Brain microvascular endothelial cell (primary cell): Measurements from ENCODE around the gene SNRPD2.
"Not testable (repeated sequence)": the region's sequence is repeated elsewhere in the genome, so short reads cannot be mapped to it uniquely, and the experiment has no call there.

ENCODE experiments used
- DNase-seq: peaks from one replicate; pipeline ENCODE4 v3.0.0-alpha.2; 2020
- H3K27ac ChIP-seq: fragments of 250-450 bp; sonication (Bioruptor Pico); 2 replicates; pipeline ENCODE4 v1.5.1; 2020; ENCODE audit warnings: mild to moderate bottlenecking, moderate library complexity
- H3K27me3 ChIP-seq: fragments of 250-450 bp; sonication (Bioruptor Pico); replicated peaks from 2 replicates; pipeline ENCODE4 v1.5.1; 2020; ENCODE audit warnings: mild to moderate bottlenecking
- H3K36me3 ChIP-seq: fragments of 250-450 bp; sonication (Bioruptor Pico); replicated peaks from 2 replicates; pipeline ENCODE4 v1.5.1; 2020; ENCODE audit warnings: mild to moderate bottlenecking
- H3K4me3 ChIP-seq: 2 replicates; pipeline ENCODE4 v1.5.1; 2011; ENCODE audit warnings: low read depth, mild to moderate bottlenecking, control low read depth, low read length, moderate library complexity
- in situ Hi-C: cut with HindIII; loops from 2 replicates; pipeline ENCODE4 v1.10.0; 2017; ENCODE audit warnings: low sequenced_read_pairs, low pct_ligation_motif_present
- TF ChIP-seq, protein P1 (sequence below): IDR thresholded peaks from 2 replicates; pipeline ENCODE4 v1.5.1; 2011; ENCODE audit warnings: low read depth, mild to moderate bottlenecking, moderate library complexity, low read length, control low read depth, inconsistent platforms; ENCODE audit errors: missing control alignments

The SNRPD2 gene

DNA sequence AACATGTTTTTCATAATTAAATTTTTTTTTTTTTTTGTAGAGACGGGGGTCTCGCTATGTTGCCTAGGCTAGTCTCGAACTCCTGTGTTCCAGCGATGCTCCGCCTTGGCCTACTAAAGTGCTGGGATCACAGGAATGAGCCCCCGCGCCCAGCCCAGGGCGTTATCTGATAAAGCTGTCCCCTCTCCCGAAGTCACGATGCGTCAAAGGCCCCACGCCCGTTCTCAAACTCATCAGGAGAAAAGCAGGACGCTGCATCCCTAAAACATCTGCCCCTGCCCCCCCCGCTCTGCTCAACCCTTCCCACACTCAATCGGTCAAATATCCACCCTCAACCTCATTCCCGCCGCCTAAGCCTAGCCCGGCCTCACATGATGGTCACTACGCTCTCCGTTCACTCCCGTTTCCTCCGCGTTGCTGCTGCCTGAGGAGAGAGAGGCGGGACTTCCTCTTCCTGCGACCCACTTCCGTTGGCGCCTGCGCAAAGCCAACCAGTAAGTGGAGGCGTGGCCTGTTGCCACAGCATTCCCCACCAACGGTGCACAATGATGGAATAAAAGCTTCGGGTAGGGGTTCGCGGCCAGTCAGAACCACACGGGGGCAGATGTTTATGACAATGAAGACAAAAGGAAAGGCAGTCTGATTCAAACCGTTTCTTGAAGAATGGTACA, at the start of gene SNRPD2:
SNRPD2 (minus strand) TSS at position 438 of the 671 bp plus-strand sequence; CDS start at position 373, 65 bp downstream.
- Histone ChIP-seq H3K4me3 (peak within 1 kb of the TSS; percentile 94), H3K36me3 (peaks cover 21% of the 10 kb centered on the region), H3K27me3 (no peaks in the 10 kb centered on the region), H3K27ac (peak within 1 kb of the TSS; percentile 71)
- DNase-seq, result peak; percentile 94
- TF ChIP-seq, protein P1, sequence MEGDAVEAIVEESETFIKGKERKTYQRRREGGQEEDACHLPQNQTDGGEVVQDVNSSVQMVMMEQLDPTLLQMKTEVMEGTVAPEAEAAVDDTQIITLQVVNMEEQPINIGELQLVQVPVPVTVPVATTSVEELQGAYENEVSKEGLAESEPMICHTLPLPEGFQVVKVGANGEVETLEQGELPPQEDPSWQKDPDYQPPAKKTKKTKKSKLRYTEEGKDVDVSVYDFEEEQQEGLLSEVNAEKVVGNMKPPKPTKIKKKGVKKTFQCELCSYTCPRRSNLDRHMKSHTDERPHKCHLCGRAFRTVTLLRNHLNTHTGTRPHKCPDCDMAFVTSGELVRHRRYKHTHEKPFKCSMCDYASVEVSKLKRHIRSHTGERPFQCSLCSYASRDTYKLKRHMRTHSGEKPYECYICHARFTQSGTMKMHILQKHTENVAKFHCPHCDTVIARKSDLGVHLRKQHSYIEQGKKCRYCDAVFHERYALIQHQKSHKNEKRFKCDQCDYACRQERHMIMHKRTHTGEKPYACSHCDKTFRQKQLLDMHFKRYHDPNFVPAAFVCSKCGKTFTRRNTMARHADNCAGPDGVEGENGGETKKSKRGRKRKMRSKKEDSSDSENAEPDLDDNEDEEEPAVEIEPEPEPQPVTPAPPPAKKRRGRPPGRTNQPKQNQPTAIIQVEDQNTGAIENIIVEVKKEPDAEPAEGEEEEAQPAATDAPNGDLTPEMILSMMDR, result no peak
- in situ Hi-C loops, result no loop called here

DNA sequence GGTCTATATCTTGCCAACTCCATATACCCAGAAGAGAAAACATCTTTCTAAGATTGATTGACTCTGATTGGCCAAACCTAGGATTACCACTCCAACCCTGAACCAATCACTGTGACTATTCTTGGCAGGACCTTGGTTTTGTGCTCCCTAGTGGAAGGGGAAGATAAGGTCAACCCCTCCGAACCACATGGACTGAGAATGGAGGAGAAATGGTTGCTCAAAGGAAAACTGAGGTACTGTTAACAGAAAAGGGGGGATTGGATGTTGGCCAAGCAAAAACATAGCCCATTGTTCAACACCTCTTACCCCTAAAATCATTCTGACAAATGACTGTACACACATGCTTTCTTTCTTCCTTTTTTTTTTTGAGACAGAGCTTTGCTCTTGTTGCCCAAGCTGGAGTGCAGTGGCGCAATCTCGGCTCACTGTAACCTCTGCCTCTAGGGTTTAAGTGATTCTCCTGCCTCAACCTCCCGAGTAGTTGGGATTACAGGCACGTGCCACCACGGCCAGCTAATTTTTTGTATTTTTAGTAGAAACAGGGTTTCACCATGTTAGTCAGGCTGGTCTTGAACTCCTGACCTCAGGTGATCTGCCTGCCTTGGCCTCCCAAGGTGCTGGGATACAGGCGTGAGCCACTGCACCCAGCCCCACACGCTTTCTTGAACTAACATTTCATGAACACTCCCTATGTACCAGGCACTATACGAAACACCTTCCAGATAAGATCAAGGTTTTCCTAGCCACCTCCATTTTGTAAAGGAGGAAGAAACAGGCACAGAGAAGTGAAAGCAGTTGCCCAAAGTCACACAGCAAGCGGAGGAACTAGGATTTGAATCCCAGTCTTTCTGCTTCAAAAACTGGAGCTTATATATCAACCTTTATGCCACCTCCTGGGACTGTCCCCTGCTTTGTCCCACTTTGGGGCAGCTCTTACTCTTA, 48.0 kb upstream of the SNRPD2 start:
- no peak for DNase-seq
- TF ChIP-seq, protein P1, result no peak
- Histone ChIP-seq H3K27ac (no peak overlapping the region), H3K27me3 (no peaks in the 10 kb centered on the region), H3K36me3 (no peaks in the 10 kb centered on the region), H3K4me3 (no peak overlapping the region)
- in situ Hi-C loops, result no loop called here

DNA sequence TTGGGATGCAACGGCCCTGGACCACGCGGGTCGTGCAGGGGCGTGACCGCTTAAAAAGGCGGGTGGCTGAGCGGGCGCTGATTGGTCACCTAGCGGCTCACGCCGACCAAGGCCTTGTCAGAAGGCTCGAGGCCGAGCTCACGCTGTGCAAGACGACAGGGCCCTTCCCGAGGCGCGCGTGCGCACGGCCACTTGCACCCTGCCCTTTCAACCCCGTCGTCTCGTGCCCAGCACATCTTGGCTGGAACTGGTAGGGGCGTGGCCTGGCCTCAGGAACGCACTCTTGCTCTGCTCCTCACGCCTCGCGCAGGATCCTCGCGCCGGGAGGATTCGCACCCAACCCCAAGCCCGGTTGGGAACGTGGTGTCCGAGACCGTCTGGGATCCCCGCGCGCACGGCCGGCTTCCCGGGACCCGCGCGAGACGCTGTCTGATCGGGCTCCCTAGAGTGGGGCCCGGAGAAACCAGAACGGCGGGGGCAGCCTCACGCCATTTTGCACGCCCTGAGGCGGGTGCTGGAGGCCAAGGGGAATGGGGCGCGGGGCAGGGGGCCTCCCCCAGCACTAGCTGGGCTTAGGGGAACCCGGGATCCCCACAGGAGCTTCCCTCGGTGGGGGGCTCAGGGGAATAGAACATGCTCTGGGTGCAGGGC, 41.5 kb upstream of the SNRPD2 start, which contains the start of gene MEIOSIN:
MEIOSIN (plus strand) TSS at position 280 of the 651 bp plus-strand sequence. CDS start 1,938 bp downstream, outside the sequence.
- Histone ChIP-seq H3K27ac (no peak within 1 kb of the TSS), H3K27me3 (no peaks in the 10 kb centered on the region), H3K4me3 (no peak within 1 kb of the TSS), H3K36me3 (no peaks in the 10 kb centered on the region)
- TF ChIP-seq, protein P1, result no peak
- in situ Hi-C loops, result no loop called here
- no peak for DNase-seq

DNA sequence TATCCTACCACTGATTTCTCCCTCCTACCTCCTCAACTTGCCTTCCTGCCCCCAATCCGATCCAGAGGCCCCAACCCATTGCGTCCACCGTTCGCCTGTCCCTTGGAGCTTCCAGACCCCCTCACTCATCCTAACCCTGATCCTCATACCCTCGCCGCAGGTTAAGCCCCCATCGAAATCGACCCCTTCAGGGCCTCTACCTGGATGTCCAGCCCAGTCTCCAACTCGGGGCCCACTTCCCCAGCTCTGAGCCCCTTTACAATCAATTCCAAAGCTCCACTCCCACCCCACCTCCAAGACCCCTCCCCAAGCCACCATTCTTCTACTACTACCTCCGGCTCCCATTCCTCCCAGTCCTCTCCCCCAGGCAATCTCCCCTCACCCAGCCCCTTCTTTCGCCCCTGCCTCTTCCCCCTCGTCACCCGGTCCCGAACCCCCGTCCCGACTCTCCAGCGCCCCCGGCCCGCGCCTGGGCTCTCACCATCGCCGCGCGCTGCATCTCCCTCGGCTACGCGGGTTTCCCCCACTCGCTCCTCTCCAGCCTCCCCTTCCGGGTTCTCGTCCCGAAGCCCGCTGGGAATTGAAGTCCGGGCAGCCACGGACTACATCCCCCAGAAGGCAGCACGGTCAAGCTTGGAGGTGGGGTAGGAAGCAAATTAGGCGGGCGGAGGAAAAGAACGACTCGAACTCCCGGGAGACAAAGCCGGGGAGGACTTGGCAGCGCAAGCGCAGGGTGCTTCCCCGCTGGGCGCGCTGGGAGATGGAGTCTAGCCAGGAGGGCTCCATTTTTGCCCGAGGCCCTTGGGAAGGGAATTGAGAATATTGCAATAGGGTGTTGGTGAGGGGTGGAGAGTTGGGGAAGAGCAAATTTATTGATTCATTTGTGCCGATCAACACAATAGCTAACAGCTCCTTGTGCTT, 38.9 kb upstream of the SNRPD2 start, which contains the start of gene FBXO46:
FBXO46 (minus strand) TSS at position 529 of the 921 bp plus-strand sequence. CDS start 17,401 bp downstream, outside the sequence.
- Histone ChIP-seq H3K4me3 (peak within 1 kb of the TSS; percentile 85), H3K27ac (peak within 1 kb of the TSS; percentile 52), H3K27me3 (no peaks in the 10 kb centered on the region), H3K36me3 (no peaks in the 10 kb centered on the region)
- in situ Hi-C loops, result no loop called here
- TF ChIP-seq, protein P1, result peak; percentile 41
- peak; percentile 98 for DNase-seq

DNA sequence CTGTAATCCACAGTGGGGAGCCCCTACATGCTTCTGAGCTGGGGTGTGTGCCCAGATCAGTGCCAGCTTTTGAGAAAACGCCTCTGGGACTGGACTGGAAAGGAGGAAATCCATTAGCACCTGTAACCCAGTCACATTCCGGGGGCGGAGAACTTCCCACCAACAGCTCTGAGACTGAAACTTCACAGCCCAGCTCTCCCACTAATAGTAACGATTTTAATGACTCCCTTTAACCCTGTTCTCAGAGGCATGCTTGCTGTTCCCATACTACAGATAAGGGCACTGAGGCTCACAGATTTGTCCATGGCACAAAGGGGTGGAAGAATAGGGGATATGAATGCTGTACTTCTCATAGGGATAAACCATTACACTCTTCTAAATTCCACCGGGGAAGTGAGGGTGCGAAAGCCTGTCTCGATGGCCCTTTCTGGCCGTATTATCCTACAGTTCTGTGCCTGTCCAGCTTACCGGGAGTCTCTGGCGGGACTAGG, 38.1 kb upstream of the SNRPD2 start:
- in situ Hi-C loops, result no loop called here
- Histone ChIP-seq H3K36me3 (no peaks in the 10 kb centered on the region), H3K27me3 (no peaks in the 10 kb centered on the region), H3K4me3 (peak overlapping the region; percentile 85), H3K27ac (peak overlapping the region; percentile 41)
- no peak for DNase-seq
- TF ChIP-seq, protein P1, result no peak

DNA sequence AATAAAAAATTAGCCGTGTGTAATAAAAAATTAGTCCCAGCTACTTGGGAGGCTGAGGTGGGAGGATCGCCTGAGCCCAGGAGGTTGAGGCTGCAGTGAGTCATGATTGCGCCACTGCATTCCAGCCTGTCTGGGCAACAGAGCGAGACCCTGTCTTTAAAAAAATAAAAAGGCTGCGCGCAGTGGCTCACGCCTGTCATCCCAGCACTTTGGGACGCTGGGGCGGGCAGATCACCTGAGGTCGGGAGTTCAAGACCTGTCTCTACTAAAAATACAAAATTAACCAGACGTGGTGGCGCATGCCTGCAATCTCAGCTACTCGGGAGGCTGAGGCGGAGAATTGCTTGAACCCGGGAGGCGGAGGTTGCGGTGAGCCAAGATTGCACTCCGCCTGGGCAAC, 36.9 kb upstream of the SNRPD2 start:
- in situ Hi-C loops, H3K27me3 ChIP-seq, DNase-seq, H3K4me3 ChIP-seq, H3K36me3 ChIP-seq, H3K27ac ChIP-seq: not testable (repeated sequence)

DNA sequence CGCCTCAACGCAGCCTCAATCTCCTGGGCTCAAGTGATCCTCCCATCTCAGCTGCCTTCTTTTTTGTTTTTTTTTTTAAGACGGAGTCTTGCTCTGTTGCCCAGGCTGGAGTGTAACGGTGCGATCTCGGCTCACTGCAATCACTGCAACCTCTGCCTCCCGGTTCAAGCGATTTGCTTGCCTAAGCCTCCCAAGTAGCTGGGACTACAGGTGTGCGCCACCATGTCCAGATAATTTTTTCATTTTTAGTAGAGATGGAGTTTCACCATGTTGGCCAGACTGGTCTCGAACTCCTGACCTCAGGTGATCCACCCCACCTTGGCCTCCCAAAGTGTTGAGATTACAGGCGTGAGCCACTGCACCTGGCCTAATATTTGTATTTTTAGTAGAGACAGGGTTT, 28.3 kb upstream of the SNRPD2 start:
- H3K4me3 ChIP-seq, in situ Hi-C loops, H3K27ac ChIP-seq, H3K27me3 ChIP-seq, DNase-seq, H3K36me3 ChIP-seq: not testable (repeated sequence)
